HG02798 (cell line): Measurements from ENCODE around the gene SCTR.
A peak's percentile ranks its signal among the peaks of the same experiment; 100 is the strongest.

Source experiments
- ATAC-seq: cut with Tn5 transposase; IDR thresholded peaks from one replicate; pipeline ENCODE4 v1.9.1; 2021; ENCODE audit warnings: mild to moderate bottlenecking; ENCODE audit not compliant: unreplicated experiment, poor library complexity

SCTR gene

DNA sequence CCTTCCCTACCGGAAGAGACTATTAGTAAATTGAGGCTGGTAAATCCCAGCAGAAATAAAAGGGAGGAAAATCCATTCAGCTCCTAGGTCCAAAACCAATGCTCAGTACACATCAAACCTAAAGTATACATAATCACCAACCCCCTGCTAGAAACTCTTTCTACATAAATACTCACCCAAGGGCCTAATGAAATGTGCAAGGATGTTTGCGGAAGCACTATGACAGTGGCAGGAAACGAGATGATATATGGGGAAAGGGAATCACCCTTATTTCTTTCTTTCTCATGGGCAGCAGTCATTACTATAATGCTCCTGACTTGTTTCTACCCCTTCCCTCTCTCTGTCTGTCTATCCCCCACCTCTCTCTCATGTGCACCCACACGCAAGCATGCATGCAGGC, 1.3 kb upstream of the SCTR start:
- no peak for ATAC-seq

GRCh38 chr2:119523383-119523951, 816 bp downstream of the SCTR start:
- ATAC-seq: no peak

GRCh38 chr2:119522671-119523070, 1.6 kb downstream of the SCTR start:
- no peak for ATAC-seq

DNA sequence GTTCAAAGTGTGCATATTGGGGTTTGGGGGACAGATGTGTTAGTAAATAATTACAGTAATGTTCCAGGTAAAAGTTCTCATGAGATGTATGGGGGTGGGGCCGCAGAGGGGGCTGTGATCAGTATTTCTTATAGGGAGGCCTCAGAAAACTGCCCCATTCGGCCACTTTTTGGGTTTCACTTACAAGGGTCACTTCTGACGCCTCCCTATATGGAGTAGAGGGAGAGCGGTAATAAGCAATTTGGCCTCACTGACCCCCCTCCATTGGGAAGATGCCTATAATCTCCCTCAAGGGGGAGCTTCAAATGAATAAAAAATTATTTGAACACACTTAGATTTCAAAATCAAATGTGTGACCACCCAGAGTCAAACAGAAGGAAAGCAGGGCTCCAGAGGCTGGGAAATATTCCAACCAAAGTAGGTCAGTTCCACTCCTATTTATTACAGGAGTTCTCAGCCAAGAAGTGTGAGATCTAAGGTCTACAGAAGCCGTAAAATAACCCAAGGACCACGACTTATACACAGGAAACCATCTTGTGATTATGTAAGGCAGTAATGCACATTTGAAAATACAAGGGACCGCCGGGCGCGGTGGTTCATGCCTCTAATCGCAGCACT, 2.7 kb downstream of the SCTR start:
- ATAC-seq: no peak

DNA sequence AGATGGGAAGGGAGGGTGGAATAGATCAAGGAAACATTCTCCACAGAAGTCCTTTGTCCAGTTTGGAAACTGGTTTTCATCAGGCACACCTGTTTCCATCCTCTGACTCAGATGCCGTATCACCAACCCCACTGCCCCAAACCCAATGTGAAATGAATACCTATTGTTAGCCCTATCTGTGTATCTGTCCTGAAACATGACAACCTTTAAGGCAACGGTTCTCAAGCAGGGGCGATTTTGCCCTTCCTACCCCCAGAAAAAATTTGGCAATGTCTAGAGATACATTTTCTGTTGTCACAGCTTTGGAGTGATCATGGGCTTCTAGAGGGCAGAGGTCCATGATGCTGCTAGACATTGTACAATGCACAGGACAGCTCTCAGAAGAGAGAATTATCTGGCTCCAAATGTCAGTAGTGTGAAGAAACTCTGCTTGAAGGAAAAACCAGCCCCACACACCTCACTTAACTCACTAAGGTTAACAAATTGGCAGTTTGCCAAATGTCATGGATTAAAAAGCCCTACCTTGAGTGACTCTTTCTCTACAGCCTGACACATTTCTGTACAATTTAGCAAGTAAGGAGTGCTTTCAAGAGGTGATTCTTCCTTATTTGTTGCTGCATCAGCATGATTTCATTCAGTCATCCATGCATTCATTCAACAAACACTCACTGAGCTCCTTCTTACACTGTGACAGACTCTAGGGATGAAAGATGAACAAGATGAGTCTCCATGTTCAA, 3.4 kb downstream of the SCTR start:
- no peak for ATAC-seq

DNA sequence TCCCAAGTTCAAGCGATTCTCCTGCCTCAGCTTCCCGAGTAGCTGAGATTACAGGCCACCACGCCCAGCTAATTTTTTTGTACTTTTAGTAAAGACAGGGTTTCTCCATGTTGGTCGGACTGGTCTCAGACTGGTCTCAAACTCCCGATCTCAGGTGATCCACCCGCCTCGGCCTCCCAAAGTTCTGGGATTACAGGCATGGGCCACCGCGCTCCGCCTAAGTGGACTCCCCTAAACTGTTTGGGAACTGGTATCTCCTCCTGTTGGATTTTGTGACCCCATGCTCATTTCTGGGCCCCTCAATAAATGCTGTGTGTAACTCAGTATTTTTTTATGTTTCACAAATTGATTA, 5.2 kb downstream of the SCTR start:
- no peak for ATAC-seq

GRCh38 chr2:119518401-119519056, 5.8 kb downstream of the SCTR start:
- ATAC-seq: no peak

GRCh38 chr2:119517433-119517832, 6.8 kb downstream of the SCTR start:
- peak; percentile 96 for ATAC-seq

DNA sequence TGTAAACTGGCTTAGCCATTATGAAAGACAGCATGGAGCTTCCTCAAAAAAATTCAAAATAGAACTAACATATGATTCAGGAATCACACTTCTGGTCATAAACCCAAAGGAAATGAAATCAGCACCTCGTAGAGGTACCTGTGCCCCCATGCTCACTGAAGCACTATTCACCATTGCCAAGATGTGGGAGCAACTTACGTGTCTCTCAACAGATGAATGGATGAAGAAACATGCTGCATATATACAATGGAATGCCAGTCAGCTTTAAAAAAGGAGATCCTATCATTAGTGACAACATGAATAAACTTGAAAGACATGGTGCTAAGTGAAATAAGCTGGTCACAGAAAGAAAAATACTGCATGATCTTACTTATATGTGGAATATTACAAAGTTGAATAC, 8.2 kb downstream of the SCTR start:
- ATAC-seq: no peak

DNA sequence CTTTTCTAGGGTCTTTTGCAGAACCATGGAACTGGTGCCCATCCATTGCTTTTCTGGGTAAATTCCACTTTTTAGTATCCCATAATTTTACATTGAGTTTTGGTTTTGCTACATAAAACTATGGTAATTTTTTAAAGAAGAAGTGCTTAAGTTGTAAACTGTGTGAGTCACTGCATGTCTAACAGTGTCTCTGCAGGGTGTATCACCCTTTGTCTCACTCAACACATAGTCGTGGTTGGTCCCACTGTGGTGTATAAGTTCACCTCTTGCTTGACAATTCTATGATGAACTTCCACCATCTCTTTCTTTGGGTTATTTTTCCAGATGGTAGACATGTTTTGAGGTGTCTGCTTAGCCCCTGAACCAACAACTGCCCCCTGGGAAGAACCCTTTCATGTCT, 10.5 kb downstream of the SCTR start:
- ATAC-seq: no peak

DNA sequence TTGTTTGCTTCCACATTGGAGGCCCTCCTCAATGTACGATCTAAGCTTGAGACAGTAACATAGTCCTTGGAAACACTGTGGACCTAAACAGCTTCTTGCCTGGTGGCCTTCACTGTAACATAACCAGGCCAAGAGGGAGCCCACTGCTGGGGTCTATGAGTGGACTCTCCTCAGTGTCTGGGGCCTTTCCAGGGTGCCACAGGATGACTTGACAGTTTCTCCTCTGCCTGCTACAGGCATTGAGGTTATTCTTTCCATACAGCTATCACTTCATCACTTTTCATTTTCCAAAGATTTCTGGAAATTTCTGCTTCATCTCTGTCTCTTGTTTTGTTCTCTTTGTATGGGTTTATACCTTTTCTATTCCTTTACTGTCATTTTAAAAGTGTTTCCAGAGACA, 11.3 kb downstream of the SCTR start:
- no peak for ATAC-seq

- no peak for ATAC-seq
Observed at GRCh38 chr2:119511989-119512388, 12.3 kb downstream of the SCTR start.

DNA sequence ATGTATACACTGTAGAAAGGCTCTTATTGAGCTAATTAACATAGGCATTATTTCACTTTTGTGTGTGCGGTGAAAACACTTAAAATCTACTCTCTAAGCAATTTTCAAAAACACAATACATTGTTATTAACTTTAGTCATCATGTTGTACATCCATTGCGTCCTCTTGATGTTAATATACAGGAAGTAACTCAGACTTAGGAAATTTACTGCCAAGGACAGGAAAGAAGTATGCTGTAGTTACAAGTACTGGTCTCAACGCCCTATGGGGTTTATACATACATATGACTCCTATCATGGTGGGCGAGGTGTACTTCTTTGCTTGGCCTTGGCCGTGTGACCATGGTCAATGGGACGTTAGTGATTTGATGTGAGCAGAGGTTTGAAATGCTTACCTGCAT, 15.5 kb downstream of the SCTR start:
- ATAC-seq: no peak

GRCh38 chr2:119496682-119497081, 27.6 kb downstream of the SCTR start:
- ATAC-seq: no peak

DNA sequence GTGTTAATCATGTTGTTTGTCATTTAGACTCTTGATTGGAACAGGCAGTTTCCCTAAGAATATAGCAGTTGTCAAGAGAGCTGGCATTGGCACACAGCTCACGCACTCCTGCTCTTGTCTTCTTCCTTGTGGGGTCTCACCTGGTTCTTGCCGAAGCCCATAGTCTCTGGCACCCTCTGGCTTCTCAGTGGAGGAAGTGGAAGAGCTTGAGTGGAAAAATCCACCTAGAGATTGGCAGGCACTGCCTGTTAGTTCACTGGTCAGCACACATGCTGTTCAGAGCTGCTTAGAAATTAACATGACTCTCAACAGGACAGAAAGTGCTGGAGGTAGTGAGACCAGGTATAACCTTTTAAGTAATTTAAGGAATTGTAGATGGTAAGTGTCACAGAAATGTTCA, 28.3 kb downstream of the SCTR start:
- ATAC-seq: no peak

- no peak for ATAC-seq
Observed at GRCh38 chr2:119494163-119494790, 30.0 kb downstream of the SCTR start.

DNA sequence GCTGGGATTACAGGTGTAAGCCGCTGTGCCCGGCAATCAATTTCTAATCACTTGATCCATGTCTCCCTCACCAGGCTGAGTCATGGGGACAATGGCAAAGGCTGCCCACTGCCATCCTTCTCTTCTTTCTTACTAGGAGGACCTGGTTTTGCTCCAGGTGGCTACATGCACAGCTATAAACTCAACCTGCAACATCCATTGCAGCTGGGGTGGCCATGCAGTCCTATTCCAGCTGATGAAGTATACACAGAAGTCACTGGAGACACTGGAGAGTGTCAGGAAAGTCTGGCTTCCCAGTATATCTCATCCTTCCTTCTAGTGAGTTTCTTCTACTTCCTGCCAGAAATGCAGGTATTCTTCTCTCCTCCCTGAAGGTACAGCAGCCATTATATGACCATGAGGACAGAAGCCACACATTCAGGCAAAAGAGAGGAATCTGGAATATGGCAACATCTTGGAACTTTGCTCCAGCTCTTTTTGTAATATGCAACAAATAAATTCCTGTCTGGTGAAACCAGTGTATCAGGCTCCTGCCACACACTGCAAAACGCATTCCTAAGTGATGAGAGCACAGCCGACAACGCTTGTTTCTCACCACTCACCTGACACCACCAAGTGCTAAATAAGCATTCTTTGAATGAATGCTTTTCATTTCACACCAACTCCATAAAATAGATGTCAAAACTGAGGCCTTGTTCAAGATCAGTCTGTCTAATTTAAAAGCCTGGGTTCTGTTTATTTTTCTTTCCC, 32.3 kb downstream of the SCTR start:
- ATAC-seq: no peak

DNA sequence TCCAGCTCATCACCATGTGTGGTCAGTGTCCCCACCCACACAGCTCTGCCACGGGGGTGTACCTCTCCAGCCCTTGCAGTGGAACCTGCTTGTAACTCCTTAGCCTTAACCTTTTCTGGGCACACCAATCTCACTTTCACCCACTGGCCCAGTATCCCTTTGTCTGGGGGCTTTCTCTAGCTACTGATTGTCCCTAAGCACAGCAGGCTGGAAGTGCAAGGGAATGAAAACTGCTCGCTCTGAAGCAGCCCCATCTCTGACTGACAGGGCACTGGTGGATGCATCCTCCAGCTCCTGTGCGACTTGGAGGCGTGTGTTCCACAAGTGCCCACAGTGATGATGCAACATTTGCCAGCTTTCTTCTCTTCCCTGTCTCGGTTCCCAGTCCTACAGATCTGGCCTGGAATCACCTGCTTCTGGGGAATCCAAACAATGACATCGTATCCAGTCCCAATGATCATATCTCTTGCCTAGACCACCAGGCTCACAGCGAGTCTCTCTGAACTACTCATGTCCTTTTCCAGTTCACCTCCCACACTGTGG, 33.6 kb downstream of the SCTR start:
- ATAC-seq: no peak

- no peak for ATAC-seq
Observed at GRCh38 chr2:119490106-119490505, 34.2 kb downstream of the SCTR start.
